ENCODE data around the gene B3GNT9.

DNA sequence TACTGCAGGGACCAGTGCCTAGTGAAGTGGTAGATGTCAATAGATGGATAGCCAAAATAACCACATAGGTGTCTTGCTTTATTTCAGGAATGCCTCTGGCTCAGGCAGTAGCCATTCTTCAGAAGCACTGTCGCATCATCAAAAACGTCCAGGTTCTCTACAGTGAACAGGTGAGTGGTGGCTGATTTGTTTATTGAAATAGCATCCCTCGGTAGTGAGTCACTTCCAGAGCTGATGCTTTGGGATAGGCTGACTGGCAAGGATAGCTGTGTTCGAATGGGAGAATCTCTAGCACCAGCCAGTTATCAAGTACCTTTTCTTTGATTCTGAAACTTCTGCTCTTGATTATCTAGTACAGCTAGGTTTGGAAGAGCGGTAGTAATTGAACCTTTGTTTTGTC, 30.8 kb downstream of the B3GNT9 start:
- TF ChIP-seq, protein P1, sequence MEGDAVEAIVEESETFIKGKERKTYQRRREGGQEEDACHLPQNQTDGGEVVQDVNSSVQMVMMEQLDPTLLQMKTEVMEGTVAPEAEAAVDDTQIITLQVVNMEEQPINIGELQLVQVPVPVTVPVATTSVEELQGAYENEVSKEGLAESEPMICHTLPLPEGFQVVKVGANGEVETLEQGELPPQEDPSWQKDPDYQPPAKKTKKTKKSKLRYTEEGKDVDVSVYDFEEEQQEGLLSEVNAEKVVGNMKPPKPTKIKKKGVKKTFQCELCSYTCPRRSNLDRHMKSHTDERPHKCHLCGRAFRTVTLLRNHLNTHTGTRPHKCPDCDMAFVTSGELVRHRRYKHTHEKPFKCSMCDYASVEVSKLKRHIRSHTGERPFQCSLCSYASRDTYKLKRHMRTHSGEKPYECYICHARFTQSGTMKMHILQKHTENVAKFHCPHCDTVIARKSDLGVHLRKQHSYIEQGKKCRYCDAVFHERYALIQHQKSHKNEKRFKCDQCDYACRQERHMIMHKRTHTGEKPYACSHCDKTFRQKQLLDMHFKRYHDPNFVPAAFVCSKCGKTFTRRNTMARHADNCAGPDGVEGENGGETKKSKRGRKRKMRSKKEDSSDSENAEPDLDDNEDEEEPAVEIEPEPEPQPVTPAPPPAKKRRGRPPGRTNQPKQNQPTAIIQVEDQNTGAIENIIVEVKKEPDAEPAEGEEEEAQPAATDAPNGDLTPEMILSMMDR (IDR thresholded peaks at IDR 0.05) = no peak
- TF ChIP-seq POLR2A (IDR thresholded peaks at IDR 0.05) = no peak
